ENCODE data around the gene GIMAP8.

GIMAP8 gene

DNA sequence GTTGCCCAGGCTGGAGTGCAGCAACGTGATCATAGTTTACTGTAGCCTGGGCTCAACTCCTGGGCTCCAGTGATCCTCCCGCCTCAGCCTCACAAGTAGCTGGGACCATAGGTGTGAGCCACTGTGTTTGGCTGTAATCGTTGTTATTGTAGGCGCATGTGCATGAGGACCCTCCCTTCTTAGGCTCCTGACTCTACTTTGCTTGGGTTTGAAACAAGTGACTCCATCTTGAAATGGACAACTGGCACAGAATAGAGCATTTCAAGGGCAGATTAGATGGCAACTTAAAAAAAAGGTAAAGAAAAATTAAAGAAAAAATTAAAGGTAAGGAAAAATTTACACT lies 15.4 kb upstream of the GIMAP8 start:
- ChIA-PET POLR2A (ENCODE audit: low non-redundant PET) (no interaction called here), CTCF (no interaction called here)
- TF ChIP-seq, protein P1, sequence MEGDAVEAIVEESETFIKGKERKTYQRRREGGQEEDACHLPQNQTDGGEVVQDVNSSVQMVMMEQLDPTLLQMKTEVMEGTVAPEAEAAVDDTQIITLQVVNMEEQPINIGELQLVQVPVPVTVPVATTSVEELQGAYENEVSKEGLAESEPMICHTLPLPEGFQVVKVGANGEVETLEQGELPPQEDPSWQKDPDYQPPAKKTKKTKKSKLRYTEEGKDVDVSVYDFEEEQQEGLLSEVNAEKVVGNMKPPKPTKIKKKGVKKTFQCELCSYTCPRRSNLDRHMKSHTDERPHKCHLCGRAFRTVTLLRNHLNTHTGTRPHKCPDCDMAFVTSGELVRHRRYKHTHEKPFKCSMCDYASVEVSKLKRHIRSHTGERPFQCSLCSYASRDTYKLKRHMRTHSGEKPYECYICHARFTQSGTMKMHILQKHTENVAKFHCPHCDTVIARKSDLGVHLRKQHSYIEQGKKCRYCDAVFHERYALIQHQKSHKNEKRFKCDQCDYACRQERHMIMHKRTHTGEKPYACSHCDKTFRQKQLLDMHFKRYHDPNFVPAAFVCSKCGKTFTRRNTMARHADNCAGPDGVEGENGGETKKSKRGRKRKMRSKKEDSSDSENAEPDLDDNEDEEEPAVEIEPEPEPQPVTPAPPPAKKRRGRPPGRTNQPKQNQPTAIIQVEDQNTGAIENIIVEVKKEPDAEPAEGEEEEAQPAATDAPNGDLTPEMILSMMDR (conservative IDR thresholded peaks at IDR 0.05; ENCODE audit: low read depth): no peak
- DNase-seq (ENCODE audit: low spot score): no peak
- H3K27ac ChIP-seq: no peak overlapping the region

DNA sequence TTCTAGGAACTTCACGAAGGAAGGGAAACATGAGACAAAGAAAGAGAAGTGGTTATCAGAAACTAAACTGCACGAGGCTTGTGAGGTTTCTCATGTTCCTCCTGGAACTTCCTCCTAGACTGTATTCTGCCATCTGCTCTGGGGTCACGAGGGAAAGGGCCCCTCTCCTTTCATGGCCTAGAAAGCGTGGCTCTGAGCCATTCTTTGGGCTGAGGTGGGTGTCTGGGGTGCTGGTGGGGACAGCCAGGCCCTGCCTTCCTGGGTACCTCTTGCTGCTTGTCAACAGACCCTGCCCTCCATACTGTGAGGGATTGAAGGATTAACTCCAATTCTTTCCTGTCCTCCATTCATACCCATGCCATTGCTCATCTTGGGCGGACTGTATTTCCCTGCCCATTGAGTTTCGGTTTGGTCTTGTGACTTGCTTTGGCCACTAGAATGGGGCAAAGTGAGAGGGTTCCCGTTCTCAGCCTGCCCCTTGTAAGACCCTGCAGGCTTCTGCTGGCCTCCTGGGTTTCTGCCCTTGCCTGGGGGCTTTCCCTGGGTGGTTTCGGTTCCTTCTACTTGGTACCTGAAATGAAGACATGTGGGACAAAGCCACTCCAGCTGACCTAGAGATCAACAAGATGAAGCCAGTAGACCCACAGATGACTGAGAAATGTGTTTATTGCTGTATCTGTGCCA lies 14.9 kb upstream of the GIMAP8 start:
- CTCF ChIA-PET: no interaction called here
- no peak overlapping the region for H3K27ac ChIP-seq
- no peak for DNase-seq (ENCODE audit: low spot score)
- POLR2A ChIA-PET (ENCODE audit: low non-redundant PET): no interaction called here
- TF ChIP-seq, protein P1 (conservative IDR thresholded peaks at IDR 0.05; ENCODE audit: low read depth): no peak

DNA sequence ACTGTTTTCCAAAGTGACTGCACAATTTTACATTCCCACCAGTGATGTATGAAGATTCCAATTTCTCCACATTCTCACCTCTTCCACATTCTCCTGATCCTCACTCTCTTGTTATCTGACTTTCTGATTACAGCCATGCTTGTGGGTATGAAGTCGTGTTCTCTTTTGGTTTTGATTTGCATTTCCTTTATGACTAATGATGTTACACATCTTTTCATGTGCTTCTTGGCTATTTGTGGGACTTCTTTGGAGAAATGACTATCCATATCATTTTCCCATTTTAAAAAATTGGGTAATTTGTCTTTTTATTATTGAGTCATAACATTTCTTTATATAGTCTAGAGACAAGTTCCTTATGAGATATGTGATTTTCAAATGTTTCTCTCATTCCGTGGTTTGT lies 10.5 kb upstream of the GIMAP8 start:
- ChIA-PET CTCF (no interaction called here), POLR2A (ENCODE audit: low non-redundant PET) (no interaction called here)
- TF ChIP-seq, protein P1 (conservative IDR thresholded peaks at IDR 0.05; ENCODE audit: low read depth): no peak
- H3K27ac ChIP-seq: no peak overlapping the region
- no peak for DNase-seq (ENCODE audit: low spot score)

DNA sequence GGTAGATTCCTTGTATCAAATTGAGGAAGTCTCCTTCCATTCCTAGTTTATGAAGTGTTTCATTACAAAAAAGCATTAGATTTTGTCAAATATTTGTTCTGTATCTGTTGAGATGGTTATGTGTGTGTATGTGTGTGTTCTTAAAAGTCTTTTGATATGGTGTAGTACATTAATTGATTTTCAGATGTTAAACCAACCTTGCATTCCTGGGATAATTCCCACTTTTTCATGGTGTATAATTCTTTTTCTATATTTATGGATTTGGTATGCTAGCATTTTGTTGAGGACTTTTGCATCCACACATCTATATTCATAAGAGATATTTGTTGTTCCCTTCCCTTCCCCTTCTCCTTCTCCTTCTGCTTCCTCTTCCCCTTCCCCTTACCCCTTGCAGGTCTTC lies 8.9 kb upstream of the GIMAP8 start:
- no peak overlapping the region for H3K27ac ChIP-seq
- TF ChIP-seq, protein P1 (conservative IDR thresholded peaks at IDR 0.05; ENCODE audit: low read depth): no peak
- ChIA-PET POLR2A (ENCODE audit: low non-redundant PET) (no interaction called here), CTCF (no interaction called here)
- DNase-seq (ENCODE audit: low spot score): no peak

DNA sequence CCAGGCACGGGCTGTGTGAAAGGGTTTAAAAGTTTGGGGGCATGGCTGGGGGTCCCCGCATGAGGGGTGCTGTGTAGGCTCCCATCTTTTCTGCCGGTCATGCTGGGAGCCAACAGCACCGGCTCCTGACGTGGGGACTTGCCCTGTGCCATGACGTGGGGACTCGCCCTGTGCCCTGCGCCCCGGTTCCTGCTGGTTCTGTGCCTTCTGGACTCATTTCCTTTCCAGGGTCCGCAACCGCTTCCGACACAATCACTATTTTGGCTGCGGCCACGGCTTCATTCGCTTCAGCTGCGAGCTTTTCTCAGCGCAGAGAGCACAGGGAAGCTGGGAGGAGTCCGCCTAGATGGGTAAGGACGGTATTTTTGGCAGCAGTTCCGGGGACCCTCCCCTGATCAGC lies 7.6 kb upstream of the GIMAP8 start:
- no peak overlapping the region for H3K27ac ChIP-seq
- no peak for DNase-seq (ENCODE audit: low spot score)
- TF ChIP-seq, protein P1 (conservative IDR thresholded peaks at IDR 0.05; ENCODE audit: low read depth): no peak
- POLR2A ChIA-PET (ENCODE audit: low non-redundant PET): no interaction called here
- CTCF ChIA-PET: no interaction called here

DNA sequence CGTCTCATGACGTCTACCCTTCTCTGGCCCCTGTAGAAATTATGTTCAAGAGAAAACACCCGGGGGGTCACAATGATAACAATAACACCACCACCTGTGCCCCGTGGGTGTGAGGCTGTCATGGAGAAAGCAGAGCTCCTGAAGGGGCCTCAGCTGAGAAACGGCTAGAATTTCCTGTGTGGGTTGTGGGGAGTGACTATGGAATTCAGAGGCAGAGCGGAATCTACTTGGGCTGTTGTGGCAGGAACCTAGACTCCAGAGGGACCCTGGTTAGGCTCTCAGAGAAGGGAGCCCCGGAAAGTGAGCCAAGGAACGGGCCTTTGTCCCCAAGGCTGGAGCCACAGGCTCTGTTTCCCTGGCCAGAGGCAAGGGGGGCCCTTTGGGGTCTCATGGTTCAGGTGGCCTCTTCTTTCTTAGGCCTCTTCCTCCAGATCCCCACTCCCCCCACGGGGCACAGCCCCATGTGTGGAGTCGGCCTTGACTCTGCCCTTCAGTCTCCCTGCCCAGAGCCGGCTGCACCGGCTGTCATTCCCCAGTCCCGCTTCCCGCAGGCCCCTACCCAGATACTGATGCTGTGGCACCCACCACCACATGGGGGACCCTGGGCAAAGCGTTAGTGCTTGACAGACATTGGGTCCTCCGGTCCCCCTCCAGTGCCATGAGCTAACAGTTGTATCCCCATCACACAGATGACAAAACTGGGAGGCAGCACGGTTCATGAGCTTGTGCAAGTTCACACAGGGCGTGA lies 6.5 kb upstream of the GIMAP8 start:
- H3K27ac ChIP-seq: no peak overlapping the region
- DNase-seq (ENCODE audit: low spot score): no peak
- CTCF ChIA-PET: no interaction called here
- TF ChIP-seq, protein P1 (conservative IDR thresholded peaks at IDR 0.05; ENCODE audit: low read depth): no peak
- POLR2A ChIA-PET (ENCODE audit: low non-redundant PET): no interaction called here
